Progenitor cell of endocrine pancreas (in vitro differentiated cells): ENCODE results near the gene FMC1. TPM values are rescaled to one million over a fixed set of nuclear protein-coding genes. Genes with fewer than 3 reads are reported as not detected.

Experiments
- DNase-seq: peaks from one replicate; pipeline ENCODE4 v3.0.0; 2021; ENCODE audit warnings: low spot score; ENCODE audit not compliant: unreplicated experiment
- H3K27ac Mint-ChIP-seq: 2 replicates; pipeline ENCODE4 v1.8.0; 2021; ENCODE audit warnings: mild to moderate bottlenecking, moderate library complexity, mixed read lengths
- H3K27me3 Mint-ChIP-seq: 2 replicates; pipeline ENCODE4 v1.8.0; 2021; ENCODE audit warnings: mixed read lengths
- H3K36me3 Mint-ChIP-seq: 2 replicates; pipeline ENCODE4 v1.8.0; 2022; ENCODE audit warnings: mixed read lengths; ENCODE audit not compliant: insufficient read depth
- H3K4me1 Mint-ChIP-seq: 2 replicates; pipeline ENCODE4 v1.8.0; 2021; ENCODE audit warnings: low read depth, mixed read lengths
- H3K4me3 Mint-ChIP-seq: 2 replicates; pipeline ENCODE4 v1.8.0; 2021; ENCODE audit warnings: low read depth, mild to moderate bottlenecking, moderate library complexity, mixed read lengths
- H3K9me3 Mint-ChIP-seq: 2 replicates; pipeline ENCODE4 v1.8.0; 2021; ENCODE audit warnings: low read depth, mixed read lengths
- CTCF ChIP-seq: fragments of 200-600 bp; sonication (generic); IDR thresholded peaks from one replicate; pipeline ENCODE4 v1.5.0; 2021; ENCODE audit warnings: antibody characterized with exemption, mild to moderate bottlenecking; ENCODE audit not compliant: unreplicated experiment
- total RNA-seq: library from RNA; stranded (reverse); gene quantifications from 2 replicates; pipeline ENCODE4 v1.2.1, GENCODE V29; 2021

The FMC1 gene
- total RNA-seq, 1 donor from 2014 or later = 17.9 TPM

GRCh38 chr7:139389774-139390173 lies 48.6 kb downstream of the FMC1 start:
- H3K9me3 Mint-ChIP-seq = no peaks in the 10 kb centered on the region
- DNase-seq = no peak
- TF ChIP-seq CTCF = no peak
- peaks cover 27% of the 10 kb centered on the region for H3K36me3 Mint-ChIP-seq
- no peaks in the 10 kb centered on the region for H3K27me3 Mint-ChIP-seq
- peak overlapping the region; percentile 23 for H3K27ac Mint-ChIP-seq
- peaks cover 4% of the 10 kb centered on the region for H3K4me1 Mint-ChIP-seq
- H3K4me3 Mint-ChIP-seq = no peak overlapping the region

- peak overlapping the region; percentile 42 for H3K27ac Mint-ChIP-seq
- no peak for DNase-seq
- no peaks in the 10 kb centered on the region for H3K27me3 Mint-ChIP-seq
- peaks cover 26% of the 10 kb centered on the region for H3K36me3 Mint-ChIP-seq
- no peak overlapping the region for H3K4me3 Mint-ChIP-seq
- H3K4me1 Mint-ChIP-seq = no peaks in the 10 kb centered on the region
- H3K9me3 Mint-ChIP-seq = peaks cover 3% of the 10 kb centered on the region
- no peak for TF ChIP-seq CTCF
Measured at GRCh38 chr7:139393621-139394211, 52.6 kb downstream of the FMC1 start.

GRCh38 chr7:139394540-139394939 lies 53.4 kb downstream of the FMC1 start:
- Mint-ChIP-seq H3K36me3 (peaks cover 23% of the 10 kb centered on the region), H3K27me3 (no peaks in the 10 kb centered on the region), H3K4me1 (no peaks in the 10 kb centered on the region), H3K4me3 (no peak overlapping the region), H3K9me3 (peaks cover 3% of the 10 kb centered on the region), H3K27ac (no peak overlapping the region)
- no peak for TF ChIP-seq CTCF
- DNase-seq = no peak

Other genes with a start within 250 kb of the FMC1 start
- 41.2 and 44.6 TPM in 2 replicates for gene ZC3HAV1, start 231.6 kb upstream of the FMC1 start, total RNA-seq
- gene UBN2, start 110.1 kb upstream of the FMC1 start, total RNA-seq = 45.2 and 51.5 TPM in 2 replicates
- gene LUC7L2, start 18.6 kb downstream of the FMC1 start, total RNA-seq = 90.9 and 94.7 TPM in 2 replicates
- gene KLRG2, start 142.3 kb downstream of the FMC1 start, total RNA-seq = 0.29 and 0.36 TPM in 2 replicates
- 0.22 TPM in 1 of 2 replicates, not detected in the other for gene CLEC2L, start 182.3 kb downstream of the FMC1 start, total RNA-seq